ENCODE results near the gene PEPD.
"Not testable (repeated sequence)": the region's sequence is repeated elsewhere in the genome, so short reads cannot be mapped to it uniquely, and the experiment has no call there.

- TF ChIP-seq, protein P1, sequence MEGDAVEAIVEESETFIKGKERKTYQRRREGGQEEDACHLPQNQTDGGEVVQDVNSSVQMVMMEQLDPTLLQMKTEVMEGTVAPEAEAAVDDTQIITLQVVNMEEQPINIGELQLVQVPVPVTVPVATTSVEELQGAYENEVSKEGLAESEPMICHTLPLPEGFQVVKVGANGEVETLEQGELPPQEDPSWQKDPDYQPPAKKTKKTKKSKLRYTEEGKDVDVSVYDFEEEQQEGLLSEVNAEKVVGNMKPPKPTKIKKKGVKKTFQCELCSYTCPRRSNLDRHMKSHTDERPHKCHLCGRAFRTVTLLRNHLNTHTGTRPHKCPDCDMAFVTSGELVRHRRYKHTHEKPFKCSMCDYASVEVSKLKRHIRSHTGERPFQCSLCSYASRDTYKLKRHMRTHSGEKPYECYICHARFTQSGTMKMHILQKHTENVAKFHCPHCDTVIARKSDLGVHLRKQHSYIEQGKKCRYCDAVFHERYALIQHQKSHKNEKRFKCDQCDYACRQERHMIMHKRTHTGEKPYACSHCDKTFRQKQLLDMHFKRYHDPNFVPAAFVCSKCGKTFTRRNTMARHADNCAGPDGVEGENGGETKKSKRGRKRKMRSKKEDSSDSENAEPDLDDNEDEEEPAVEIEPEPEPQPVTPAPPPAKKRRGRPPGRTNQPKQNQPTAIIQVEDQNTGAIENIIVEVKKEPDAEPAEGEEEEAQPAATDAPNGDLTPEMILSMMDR (conservative IDR thresholded peaks at IDR 0.05 in 1 of 2, IDR thresholded peaks at IDR 0.05 in 1 of 2; ENCODE audit: extremely low read depth in 1 of 2, insufficient read depth in 1 of 2, low read depth in 1 of 2, low read length in 2 of 2), result not testable (repeated sequence)
- TF ChIP-seq EZH2 (IDR thresholded peaks at IDR 0.05; ENCODE audit: borderline replicate concordance, low read length), result not testable (repeated sequence)
Measured at GRCh38 chr19:33479570-33479969, 42.0 kb downstream of the PEPD start.

Data from mammary epithelial cell (primary cell).